ENCODE data around the gene HSFX1. TPM values are rescaled to one million over a fixed set of nuclear protein-coding genes. Genes with fewer than 3 reads are reported as not detected.

HSFX1 gene
- total RNA-seq, 1 experiment from 2014 or later = 0.42 TPM

DNA sequence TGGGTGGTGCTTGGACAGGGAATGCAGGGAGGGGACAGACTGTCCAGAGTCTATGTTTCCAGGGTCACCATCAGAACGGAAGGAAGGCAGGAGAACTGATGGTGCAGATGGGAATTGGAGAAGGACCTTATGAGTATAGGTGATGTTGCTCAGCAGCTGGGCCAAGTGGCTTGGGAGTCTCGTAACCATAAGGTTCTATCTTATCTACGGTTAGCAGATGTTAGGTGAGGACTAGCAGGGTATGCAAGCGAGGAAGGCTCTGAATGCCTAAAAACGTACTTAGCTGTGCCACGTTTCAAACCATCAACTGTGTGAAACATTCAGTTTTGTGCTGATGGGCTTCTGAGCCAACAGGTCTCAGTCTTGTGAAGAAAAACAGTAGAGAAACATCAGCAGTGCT lies 30.2 kb downstream of the HSFX1 start:
- DNase-seq (ENCODE audit: low read depth) = no peak

DNA sequence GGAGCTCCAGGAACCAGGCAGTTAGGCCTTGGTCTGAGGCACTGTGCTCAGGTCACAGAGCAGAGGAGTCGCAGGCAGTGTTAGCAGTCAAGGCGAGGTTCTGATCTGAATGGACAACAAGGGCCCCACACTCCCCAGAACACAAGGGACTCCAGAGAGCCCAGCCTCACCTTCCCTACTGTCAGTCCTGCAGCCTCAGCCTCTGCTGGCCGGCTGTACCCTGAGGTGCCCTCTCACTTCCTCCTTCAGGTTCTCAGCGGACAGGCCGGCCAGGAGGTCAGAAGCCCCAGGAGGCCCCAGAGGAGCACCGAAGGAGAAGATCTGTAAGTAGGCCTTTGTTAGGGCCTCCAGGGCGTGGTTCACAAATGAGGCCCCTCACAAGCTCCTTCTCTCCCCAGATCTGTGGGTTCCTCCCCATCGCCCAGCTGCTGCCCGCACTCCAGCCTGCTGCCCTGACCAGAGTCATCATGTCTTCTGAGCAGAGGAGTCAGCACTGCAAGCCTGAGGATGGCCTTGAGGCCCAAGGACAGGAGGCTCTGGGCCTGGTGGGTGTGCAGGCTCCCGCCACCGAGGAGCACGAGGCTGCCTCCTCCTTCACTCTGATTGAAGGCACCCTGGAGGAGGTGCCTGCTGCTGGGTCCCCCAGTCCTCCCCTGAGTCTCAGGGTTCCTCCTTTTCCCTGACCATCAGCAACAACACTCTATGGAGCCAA lies 34.0 kb downstream of the HSFX1 start:
- DNase-seq (ENCODE audit: low read depth) = no peak

DNA sequence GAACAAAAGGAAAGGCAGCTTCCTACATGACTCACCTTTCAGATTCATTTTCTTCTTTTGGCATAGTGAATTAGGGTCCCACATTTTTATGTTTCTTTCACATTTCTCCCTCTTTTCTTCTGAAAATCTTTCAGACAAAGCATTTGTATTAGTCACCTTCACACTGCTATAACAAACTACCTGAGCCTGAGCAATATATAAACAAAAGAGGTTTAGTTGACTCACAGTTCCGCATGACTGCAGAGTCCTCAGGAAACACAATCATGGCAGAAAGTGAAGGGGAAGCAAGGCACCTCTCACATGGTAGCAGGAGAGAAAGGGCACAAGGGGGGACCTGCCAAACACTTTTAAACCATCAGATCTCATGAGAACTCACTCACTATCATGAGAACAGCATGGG lies 44.8 kb downstream of the HSFX1 start:
- DNase-seq (ENCODE audit: low read depth) = peak; percentile 9

DNA sequence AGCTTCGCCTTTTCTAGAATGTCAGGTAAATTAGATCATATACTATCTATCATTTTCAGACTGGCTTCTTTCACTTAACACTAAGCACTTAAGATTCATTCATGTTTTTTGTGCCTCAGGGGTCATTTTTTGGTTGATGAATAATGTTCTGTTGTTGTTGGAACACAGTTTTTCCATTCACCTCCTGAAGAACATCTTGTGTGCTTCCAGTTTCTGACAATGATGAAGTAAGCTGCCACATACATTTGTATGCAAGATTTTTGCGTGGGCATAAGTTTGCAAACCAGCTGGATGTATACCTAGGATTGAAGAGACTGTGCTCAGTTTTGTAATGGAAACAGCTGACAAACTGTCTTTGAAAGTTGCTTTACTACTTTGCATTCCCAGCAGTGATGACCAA lies 45.5 kb downstream of the HSFX1 start:
- no peak for DNase-seq (ENCODE audit: low read depth)

DNA sequence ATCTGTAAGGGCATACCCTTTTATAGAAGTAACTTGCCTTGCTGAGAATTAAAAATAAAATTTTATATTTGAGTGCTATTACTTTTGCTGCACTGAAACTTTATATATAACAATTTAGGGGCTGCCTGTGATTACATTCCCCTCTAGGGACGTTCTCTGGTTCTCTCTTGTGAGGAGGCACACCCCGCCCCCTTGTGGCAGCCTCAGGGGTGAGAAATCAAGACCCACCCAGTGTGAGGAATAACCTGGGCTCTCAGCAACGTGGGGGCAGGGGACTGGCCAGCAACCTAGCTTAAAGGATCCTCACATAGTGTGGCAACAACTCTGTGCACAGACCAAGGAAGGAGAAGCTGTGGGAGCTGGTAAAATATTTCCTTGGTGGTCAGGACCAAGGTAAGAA lies 51.6 kb downstream of the HSFX1 start:
- peak; percentile 27 for DNase-seq (ENCODE audit: low read depth)

Other genes with a start within 250 kb of the HSFX1 start
- 29.6 and 46.1 TPM in 2 replicates for gene EOLA1, start 233.1 kb upstream of the HSFX1 start, total RNA-seq (2014; rRNA removed; shearing (Covaris generic))
- gene HSFX3, start 224.1 kb upstream of the HSFX1 start, total RNA-seq (2014; rRNA removed; shearing (Covaris generic)) = not detected in 2 replicates
- 0.37 TPM in 1 of 2 replicates, not detected in the other for gene MAGEA9B, start 186.6 kb upstream of the HSFX1 start, total RNA-seq (2014; rRNA removed; shearing (Covaris generic))
- 0.79 TPM in 1 of 2 replicates, not detected in the other for gene HSFX2, start 178.8 kb upstream of the HSFX1 start, total RNA-seq (2014; rRNA removed; shearing (Covaris generic))
- gene TMEM185A, start 142.3 kb upstream of the HSFX1 start, total RNA-seq (2014; rRNA removed; shearing (Covaris generic)) = 32.7 and 38.4 TPM in 2 replicates
- 0.07 and 0.42 TPM in 2 replicates for gene MAGEA11, start 62.0 kb upstream of the HSFX1 start, total RNA-seq (2014; rRNA removed; shearing (Covaris generic))
- gene MAGEA9, start 7.9 kb downstream of the HSFX1 start, total RNA-seq (2014; rRNA removed; shearing (Covaris generic)) = not detected in 2 replicates
- gene MAGEA8, start 107.1 kb downstream of the HSFX1 start, total RNA-seq (2014; rRNA removed; shearing (Covaris generic)) = not detected in 2 replicates
- gene HSFX4, start 155.5 kb downstream of the HSFX1 start, total RNA-seq (2014; rRNA removed; shearing (Covaris generic)) = not detected in 2 replicates
- gene EOLA2, start 164.4 kb downstream of the HSFX1 start, total RNA-seq (2014; rRNA removed; shearing (Covaris generic)) = 20.9 and 42.1 TPM in 2 replicates

All from M059J (cell line).